SK-N-SH (cell line): Measurements from ENCODE around the gene XIST. TPM values are rescaled to one million over a fixed set of nuclear protein-coding genes. Genes with fewer than 3 reads are reported as not detected.

Experiments
- CTCF ChIA-PET: fragments of 300-600, 350-600 bp; formaldehyde crosslinking; extraction: SDS; loops from one replicate; lab custom pipeline; 2021; lab: Yijun Ruan, JAX
- POLR2A ChIA-PET: fragments of 350-600 bp; sonication (Branson Sonifier 250); formaldehyde crosslinking; extraction: SDS; loops from one replicate; lab custom pipeline; 2020; ENCODE audit warnings: antibody characterized with exemption, inconsistent platforms; lab: Yijun Ruan, JAX
- DNase-seq: peaks from one replicate; pipeline ENCODE4 v3.0.0; 2012
- H2AFZ ChIP-seq: fragments of 200-600 bp; sonication (generic); 2 replicates; pipeline ENCODE4 v1.8.1; 2016; ENCODE audit warnings: antibody characterized with exemption, mild to moderate bottlenecking, low read depth
- H3F3A ChIP-seq: fragments of 200-600 bp; sonication (generic); replicated peaks from 2 replicates; pipeline ENCODE3; 2016; ENCODE audit warnings: antibody characterized with exemption, mild to moderate bottlenecking; ENCODE audit not compliant: insufficient read depth
- H3K27ac ChIP-seq, 2 experiments: fragments of 200-500 bp in 1 of 2; fragments of 200-600 bp in 1 of 2; sonication (Bioruptor generic) in 1 of 2; sonication (generic), shearing (Covaris generic) in 1 of 2; 2 replicates each; pipeline versions ENCODE4 v1.5.1 to v1.6.1; 2014 to 2016; ENCODE audit warnings: low read depth in 2 of 2, inconsistent platforms in 1 of 2, low read length in 1 of 2, mild to moderate bottlenecking in 1 of 2, mixed read lengths in 1 of 2
- H3K27me3 ChIP-seq: fragments of 200-600 bp; sonication (generic), shearing (Covaris generic); 2 replicates; pipeline ENCODE4 v1.6.1; 2016; ENCODE audit warnings: mixed run types; ENCODE audit not compliant: insufficient read depth
- H3K36me3 ChIP-seq, 2 experiments: fragments of 200-500 bp in 1 of 2; fragments of 200-600 bp in 1 of 2; sonication (Bioruptor generic) in 1 of 2; sonication (generic) in 1 of 2; replicated peaks in 1 of 2; 2 replicates each; pipeline versions ENCODE3 to v1.5.1; 2014 to 2016; ENCODE audit warnings: low read length in 1 of 2, mild to moderate bottlenecking in 1 of 2; ENCODE audit not compliant: insufficient read depth in 2 of 2, control insufficient read depth in 1 of 2
- H3K4me1 ChIP-seq, 2 experiments: fragments of 200-500 bp in 1 of 2; fragments of 200-600 bp in 1 of 2; sonication (Bioruptor generic) in 1 of 2; sonication (generic), shearing (Covaris generic) in 1 of 2; 2 replicates each; pipeline versions ENCODE4 v1.5.1 to v1.6.1; 2014 to 2016; ENCODE audit warnings: low read depth in 1 of 2, low read length in 1 of 2, mixed run types in 1 of 2; ENCODE audit not compliant: insufficient read depth in 2 of 2, control insufficient read depth in 1 of 2
- H3K4me2 ChIP-seq: fragments of 200-600 bp; sonication (generic), shearing (Covaris generic); 2 replicates; pipeline ENCODE4 v1.6.1; 2017; ENCODE audit warnings: mixed run types
- H3K4me3 ChIP-seq, 2 experiments: fragments of 200-500 bp in 1 of 2; fragments of 200-600 bp in 1 of 2; sonication (Bioruptor generic) in 1 of 2; sonication (generic), shearing (Covaris generic) in 1 of 2; 2 replicates each; pipeline versions ENCODE4 v1.5.1 to v1.8.1; 2014 to 2016; ENCODE audit warnings: low read depth in 2 of 2, inconsistent platforms in 1 of 2, low read length in 1 of 2, mild to moderate bottlenecking in 1 of 2, mixed read lengths in 1 of 2, moderate library complexity in 1 of 2
- H3K79me2 ChIP-seq: fragments of 200-600 bp; sonication (generic); 2 replicates; pipeline ENCODE4 v1.8.1; 2017; ENCODE audit warnings: mild to moderate bottlenecking; ENCODE audit not compliant: insufficient read depth
- H3K9ac ChIP-seq: fragments of 200-600 bp; sonication (generic); 2 replicates; pipeline ENCODE4 v1.6.1; 2017; ENCODE audit warnings: mixed run types
- H3K9me2 ChIP-seq: fragments of 200-600 bp; sonication (generic); 2 replicates; pipeline ENCODE4 v1.6.1; 2017; ENCODE audit warnings: mixed run types
- H3K9me3 ChIP-seq: fragments of 200-600 bp; sonication (generic); 2 replicates; pipeline ENCODE4 v1.6.1; 2017; ENCODE audit warnings: mixed run types, mild to moderate bottlenecking, moderate library complexity
- H4K20me1 ChIP-seq: fragments of 200-600 bp; sonication (generic); 2 replicates; pipeline ENCODE4 v1.6.1; 2017; ENCODE audit warnings: mild to moderate bottlenecking, mixed run types; ENCODE audit not compliant: insufficient read depth
- FOSL2 ChIP-seq: IDR thresholded peaks from 2 replicates; pipeline ENCODE4 v1.4.0; 2012; ENCODE audit warnings: low read depth, mild to moderate bottlenecking, moderate library complexity, borderline replicate concordance
- FOXJ3 ChIP-seq: sonication (generic); formaldehyde crosslinking; IDR thresholded peaks from 2 replicates; pipeline ENCODE4 v1.5.1; 2020; ENCODE audit warnings: mild to moderate bottlenecking, missing genetic modification reagents
- MAX ChIP-seq: IDR thresholded peaks from 2 replicates; pipeline ENCODE4 v1.4.0; 2012; ENCODE audit warnings: low read depth
- RXRA ChIP-seq: IDR thresholded peaks from 2 replicates; pipeline ENCODE4 v1.4.0; 2012; ENCODE audit warnings: low read depth, mild to moderate bottlenecking, borderline replicate concordance
- SMC3 ChIP-seq: IDR thresholded peaks from 2 replicates; pipeline ENCODE4 v1.6.1; 2012; ENCODE audit warnings: low read depth, low read length, improper control_type of control experiment
- WGBS: methylation state at CpG from one replicate; pipeline ENCODE4 v1.1.6; 2017; ENCODE audit warnings: low lambda C conversion rate; 5-methylcytosine and 5-hydroxymethylcytosine counted together
- polyA plus RNA-seq, 3 experiments: library from polyadenylated mRNA; depleted of rRNA; stranded (reverse); fragments of >200 nt; gene quantifications; 2 replicates each; pipeline ENCODE4 v1.2.3, GENCODE V29; 2012
- TF ChIP-seq, protein P1 (sequence below): IDR thresholded peaks from 2 replicates; pipeline ENCODE4 v1.6.1; 2012; ENCODE audit warnings: mild to moderate bottlenecking, low read depth, low read length, moderate library complexity
- TF ChIP-seq, protein P2 (sequence below): fragments of 200-600 bp; sonication (generic); IDR thresholded peaks from 2 replicates; pipeline ENCODE4 v1.6.1; 2017; ENCODE audit warnings: antibody characterized with exemption, mild to moderate bottlenecking, moderate library complexity

XIST gene
- polyA plus RNA-seq, 1 of the 3 experiments (the other 2 are of a cell fraction): 135 TPM

- Histone ChIP-seq H3K9me3 (no peaks in the 10 kb centered on the region), H3K9ac (no peak overlapping the region), H3K27me3 (no peaks in the 10 kb centered on the region), H3K4me3 (no peak overlapping the region), H3F3A (no peaks in the 10 kb centered on the region), H2AFZ (no peak overlapping the region), H3K27ac (no peak overlapping the region), H3K36me3 (no peaks in the 10 kb centered on the region), H4K20me1 (no peaks in the 10 kb centered on the region), H3K9me2 (no peaks in the 10 kb centered on the region), H3K4me1 (no peaks in the 10 kb centered on the region), H3K79me2 (no peaks in the 10 kb centered on the region), H3K4me2 (no peak overlapping the region)
- TF ChIP-seq FOSL2: no peak
- TF ChIP-seq SMC3: no peak
- DNase-seq: no peak
- ChIA-PET CTCF (no interaction called here), POLR2A (no interaction called here)
- 43% methylated on average over 1 of the region's 1 CpG for WGBS
Observed at GRCh38 chrX:73868916-73869315, 16.4 kb upstream of the XIST start.

DNA sequence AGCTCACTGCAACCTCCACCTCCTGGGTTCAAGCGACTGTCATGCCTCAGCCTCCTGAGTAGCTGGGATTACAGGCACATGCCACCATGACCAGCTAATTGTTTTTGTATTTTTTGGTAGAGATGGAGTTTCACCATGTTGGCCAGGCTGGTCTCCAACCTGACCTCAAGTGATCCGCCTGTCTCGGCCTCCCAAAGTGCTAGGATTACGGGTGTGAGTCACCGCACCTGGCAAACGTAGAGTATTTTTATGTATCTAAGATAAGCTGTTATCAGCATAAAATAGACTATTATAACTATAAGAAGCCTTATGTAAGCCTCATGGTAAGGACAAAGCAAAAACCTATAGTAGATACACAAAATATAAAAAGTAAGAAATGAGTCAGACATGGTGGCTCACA, 14.6 kb upstream of the XIST start:
- ChIA-PET CTCF (interaction anchor here (1.1 kb wide), 1 partner anchor 148 kb away, joined by 5 read pairs; no protein-coding TSS in a partner anchor), POLR2A (no interaction called here)
- Histone ChIP-seq H3K79me2 (no peaks in the 10 kb centered on the region), H3K4me2 (no peak overlapping the region), H3F3A (no peaks in the 10 kb centered on the region), H3K9me3 (no peaks in the 10 kb centered on the region), H3K27ac (no peak overlapping the region), H3K9ac (no peak overlapping the region), H3K4me1 (no peaks in the 10 kb centered on the region), H2AFZ (no peak overlapping the region), H3K4me3 (no peak overlapping the region), H3K9me2 (no peaks in the 10 kb centered on the region), H3K27me3 (no peaks in the 10 kb centered on the region), H3K36me3 (no peaks in the 10 kb centered on the region), H4K20me1 (no peaks in the 10 kb centered on the region)
- TF ChIP-seq RXRA: no peak
- TF ChIP-seq SMC3: no peak
- no peak for TF ChIP-seq MAX
- TF ChIP-seq, protein P1, sequence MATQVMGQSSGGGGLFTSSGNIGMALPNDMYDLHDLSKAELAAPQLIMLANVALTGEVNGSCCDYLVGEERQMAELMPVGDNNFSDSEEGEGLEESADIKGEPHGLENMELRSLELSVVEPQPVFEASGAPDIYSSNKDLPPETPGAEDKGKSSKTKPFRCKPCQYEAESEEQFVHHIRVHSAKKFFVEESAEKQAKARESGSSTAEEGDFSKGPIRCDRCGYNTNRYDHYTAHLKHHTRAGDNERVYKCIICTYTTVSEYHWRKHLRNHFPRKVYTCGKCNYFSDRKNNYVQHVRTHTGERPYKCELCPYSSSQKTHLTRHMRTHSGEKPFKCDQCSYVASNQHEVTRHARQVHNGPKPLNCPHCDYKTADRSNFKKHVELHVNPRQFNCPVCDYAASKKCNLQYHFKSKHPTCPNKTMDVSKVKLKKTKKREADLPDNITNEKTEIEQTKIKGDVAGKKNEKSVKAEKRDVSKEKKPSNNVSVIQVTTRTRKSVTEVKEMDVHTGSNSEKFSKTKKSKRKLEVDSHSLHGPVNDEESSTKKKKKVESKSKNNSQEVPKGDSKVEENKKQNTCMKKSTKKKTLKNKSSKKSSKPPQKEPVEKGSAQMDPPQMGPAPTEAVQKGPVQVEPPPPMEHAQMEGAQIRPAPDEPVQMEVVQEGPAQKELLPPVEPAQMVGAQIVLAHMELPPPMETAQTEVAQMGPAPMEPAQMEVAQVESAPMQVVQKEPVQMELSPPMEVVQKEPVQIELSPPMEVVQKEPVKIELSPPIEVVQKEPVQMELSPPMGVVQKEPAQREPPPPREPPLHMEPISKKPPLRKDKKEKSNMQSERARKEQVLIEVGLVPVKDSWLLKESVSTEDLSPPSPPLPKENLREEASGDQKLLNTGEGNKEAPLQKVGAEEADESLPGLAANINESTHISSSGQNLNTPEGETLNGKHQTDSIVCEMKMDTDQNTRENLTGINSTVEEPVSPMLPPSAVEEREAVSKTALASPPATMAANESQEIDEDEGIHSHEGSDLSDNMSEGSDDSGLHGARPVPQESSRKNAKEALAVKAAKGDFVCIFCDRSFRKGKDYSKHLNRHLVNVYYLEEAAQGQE: no peak
- TF ChIP-seq, protein P2, sequence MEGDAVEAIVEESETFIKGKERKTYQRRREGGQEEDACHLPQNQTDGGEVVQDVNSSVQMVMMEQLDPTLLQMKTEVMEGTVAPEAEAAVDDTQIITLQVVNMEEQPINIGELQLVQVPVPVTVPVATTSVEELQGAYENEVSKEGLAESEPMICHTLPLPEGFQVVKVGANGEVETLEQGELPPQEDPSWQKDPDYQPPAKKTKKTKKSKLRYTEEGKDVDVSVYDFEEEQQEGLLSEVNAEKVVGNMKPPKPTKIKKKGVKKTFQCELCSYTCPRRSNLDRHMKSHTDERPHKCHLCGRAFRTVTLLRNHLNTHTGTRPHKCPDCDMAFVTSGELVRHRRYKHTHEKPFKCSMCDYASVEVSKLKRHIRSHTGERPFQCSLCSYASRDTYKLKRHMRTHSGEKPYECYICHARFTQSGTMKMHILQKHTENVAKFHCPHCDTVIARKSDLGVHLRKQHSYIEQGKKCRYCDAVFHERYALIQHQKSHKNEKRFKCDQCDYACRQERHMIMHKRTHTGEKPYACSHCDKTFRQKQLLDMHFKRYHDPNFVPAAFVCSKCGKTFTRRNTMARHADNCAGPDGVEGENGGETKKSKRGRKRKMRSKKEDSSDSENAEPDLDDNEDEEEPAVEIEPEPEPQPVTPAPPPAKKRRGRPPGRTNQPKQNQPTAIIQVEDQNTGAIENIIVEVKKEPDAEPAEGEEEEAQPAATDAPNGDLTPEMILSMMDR: no peak
- TF ChIP-seq FOXJ3: no peak
- DNase-seq: no peak
- WGBS: 53% methylated on average over 6 of the region's 6 CpGs
